SH-SY5Y (cell line): ENCODE data around the gene SLC10A7.

ENCODE experiments used
- GATA2 ChIP-seq: IDR thresholded peaks from 2 replicates; pipeline ENCODE4 v1.6.1; 2011; ENCODE audit warnings: mild to moderate bottlenecking, low read depth, low read length
- GATA3 ChIP-seq: IDR thresholded peaks from 2 replicates; pipeline ENCODE4 v1.6.1; 2011; ENCODE audit warnings: low read depth, mild to moderate bottlenecking, low read length, moderate library complexity

Gene SLC10A7

DNA sequence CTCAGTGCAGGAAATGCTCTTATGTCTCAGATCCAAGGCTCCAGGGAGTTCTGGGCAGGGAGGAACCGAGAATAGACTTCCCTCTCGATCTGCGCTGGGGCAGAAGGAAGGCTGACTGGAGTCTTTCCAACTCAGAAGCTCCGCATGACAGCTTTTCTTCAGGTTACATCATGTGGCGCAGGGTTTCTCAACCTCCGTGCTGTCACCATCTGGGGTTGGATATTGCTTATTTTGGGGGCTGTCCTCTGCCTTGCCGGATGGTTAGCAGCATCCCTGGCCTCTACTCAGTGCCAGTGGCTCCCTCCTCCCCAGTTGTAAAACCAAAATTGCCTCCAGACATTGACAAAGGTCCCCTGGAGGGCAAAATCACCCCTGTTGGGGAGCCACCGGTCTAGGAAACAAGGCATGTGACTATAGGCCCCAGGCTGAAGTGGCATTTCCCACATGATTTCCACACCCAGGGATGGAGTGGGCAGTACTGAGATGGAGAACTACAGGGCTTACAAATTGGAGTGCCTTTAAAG lies 286.0 kb downstream of the SLC10A7 start:
- no peak for TF ChIP-seq GATA3
- no peak for TF ChIP-seq GATA2

DNA sequence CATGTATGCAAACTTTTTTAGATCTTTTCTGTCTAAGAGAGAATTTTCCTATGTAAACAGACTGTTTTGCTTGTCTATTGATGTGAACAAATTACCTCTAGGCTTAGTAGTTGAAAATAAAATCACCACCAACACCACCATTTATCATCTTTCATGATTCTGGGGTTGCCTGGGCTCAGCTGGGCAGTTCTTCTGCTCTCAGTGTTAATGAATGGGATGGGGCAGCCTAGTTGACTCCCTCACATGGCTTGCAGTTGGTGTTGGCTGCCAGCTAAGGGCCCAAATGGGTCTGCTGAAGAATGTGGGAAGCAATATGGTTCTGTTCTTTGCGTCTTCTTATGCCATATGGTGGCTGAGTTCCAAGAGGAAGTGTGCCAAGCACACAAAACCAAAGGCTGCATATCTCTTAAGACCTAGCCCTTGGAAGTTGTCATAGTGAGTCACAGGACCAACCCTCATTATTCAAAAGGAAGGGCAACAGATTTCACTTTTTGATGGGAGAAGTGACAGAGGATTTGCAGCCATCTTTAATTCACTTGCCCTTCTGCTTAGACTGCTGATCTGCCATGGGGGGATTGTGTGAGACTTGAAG lies 289.5 kb downstream of the SLC10A7 start:
- no peak for TF ChIP-seq GATA3
- TF ChIP-seq GATA2: no peak

DNA sequence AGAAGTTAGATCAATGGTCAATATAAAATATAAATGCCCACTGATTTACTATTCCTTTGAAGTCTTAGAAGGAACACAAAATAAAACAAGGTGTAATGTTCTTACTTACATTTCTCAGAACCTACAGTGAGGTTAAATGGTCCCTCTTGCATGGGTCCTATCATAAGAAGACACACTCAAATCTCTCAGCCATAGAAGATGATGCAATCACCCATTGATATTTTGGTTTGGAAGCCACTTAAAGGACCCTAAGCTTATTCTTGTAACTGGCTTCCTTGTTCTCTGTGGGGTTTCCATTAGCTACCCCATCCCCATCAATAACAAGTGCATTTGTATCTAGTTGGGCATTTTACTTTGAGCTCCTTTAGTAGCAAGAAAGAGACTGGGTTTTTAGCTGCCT lies 292.3 kb downstream of the SLC10A7 start:
- TF ChIP-seq GATA2 (no peak), GATA3 (no peak)

DNA sequence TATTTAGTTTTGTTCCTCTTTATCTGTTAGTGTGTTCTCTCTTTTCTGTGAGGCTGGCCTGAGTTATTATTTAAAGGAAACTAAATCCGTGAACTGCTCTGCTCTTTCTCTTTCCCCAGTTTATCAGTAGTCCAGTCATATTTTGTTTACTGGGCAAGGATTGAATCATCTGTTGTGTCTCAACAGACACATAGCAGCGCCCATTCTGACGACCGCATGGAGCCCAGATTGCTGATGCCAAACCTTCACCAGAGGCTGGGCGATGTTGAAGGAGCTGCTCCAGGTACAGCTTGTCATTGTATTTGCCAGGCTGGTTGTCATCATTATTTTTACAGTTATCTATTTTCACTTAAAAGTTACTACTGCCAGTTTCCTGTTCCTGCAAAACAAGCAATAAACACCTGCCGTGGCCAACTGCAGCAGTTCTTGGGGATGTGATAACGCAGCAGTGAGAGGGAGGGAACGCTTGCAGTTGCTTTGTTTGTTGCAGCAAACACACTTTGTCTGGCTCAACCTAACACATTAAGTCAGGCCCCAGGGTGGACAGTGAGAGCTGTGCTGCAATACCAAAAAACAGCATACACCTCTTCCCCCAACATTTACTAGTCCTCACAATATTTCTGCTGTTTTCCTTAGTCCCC lies 297.3 kb downstream of the SLC10A7 start:
- TF ChIP-seq GATA3: no peak
- TF ChIP-seq GATA2: no peak

GRCh38 chr4:146222313-146222712 lies 299.4 kb downstream of the SLC10A7 start:
- no peak for TF ChIP-seq GATA3
- TF ChIP-seq GATA2: no peak

DNA sequence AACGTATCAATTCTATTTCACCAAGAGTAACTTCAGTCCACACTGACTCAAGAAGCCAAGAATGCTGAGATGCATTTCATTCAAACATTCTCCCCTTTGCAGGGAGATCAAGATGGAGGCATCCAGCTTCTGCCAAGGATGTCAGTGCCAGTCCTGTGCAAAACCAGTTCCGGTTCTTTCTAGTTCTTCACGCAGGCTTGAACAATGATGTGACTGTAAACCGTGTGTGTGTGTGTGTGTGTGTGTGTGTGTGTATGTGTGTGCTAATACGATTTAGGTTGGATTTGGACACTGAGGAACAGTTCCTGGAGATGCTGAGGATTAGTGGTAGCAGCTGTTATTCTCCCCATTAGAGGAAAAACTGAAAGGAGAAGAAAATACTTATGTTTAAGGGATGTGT lies 307.5 kb downstream of the SLC10A7 start, which contains the start of gene REELD1:
Gene REELD1 (plus strand): TSS at position 301 of the 400 bp plus-strand sequence. CDS start 2,415 bp downstream, outside the sequence.
- TF ChIP-seq GATA2: no peak
- TF ChIP-seq GATA3: no peak

DNA sequence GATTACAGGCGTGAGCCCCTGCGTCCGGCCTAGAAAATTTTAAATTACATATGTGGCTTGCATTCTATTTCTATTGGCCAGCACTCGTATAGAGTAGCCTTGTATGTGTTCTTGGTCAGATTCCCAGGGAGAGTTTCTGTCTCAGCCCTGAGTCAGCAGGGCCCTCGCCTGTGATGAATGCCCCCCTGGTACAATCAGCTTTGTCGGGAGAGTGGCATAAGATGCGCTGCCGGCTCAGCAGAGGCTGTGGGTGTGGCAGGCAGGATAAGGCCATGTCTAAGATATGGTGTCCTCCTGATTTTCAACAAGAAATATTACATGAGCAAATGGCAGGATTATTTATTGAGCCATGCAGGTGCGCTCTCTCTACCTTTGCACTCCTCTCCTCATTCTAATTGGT lies 309.0 kb downstream of the SLC10A7 start:
- TF ChIP-seq GATA3 (no peak), GATA2 (no peak)

DNA sequence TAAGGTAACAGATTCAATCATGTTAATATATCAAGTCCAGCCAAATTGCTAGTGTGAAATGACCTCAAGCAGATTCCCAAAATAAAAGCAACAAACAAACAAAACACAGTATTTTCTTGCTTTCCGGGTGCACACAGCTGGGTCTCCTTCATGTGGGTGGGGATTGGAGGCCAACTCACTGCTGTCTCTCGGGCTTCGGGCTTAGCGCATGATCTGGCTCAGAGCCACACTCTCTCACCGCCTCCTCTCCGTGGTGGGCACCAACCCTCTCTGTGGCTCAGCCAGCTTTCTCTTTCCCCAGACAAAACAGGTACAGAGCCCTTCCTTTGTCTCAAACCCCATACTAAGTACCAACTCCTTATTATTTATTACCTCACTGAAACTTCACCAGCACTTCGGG lies 310.3 kb downstream of the SLC10A7 start:
- TF ChIP-seq GATA2 (no peak), GATA3 (no peak)

- TF ChIP-seq GATA2 (no peak), GATA3 (no peak)
Observed at GRCh38 chr4:146210890-146211289, 310.9 kb downstream of the SLC10A7 start.

DNA sequence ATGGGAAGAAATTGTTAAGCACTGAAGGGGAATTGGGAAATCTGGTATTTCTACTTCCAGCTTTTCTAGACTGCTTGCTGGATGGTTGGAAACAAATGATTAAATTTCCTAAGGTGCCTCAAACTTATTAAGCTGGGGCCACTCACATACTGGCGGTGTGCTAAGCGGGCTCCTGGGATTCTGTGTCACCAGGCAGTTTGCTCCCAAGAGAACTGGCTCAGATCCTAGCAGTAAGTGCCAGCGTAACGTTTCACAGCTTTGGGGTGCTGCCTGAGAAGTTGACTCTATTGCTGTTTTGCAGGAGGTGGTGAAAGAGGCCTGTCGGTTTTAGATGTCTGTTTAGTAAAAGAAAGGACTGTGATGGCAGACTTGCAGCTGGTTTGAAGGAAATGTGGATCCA lies 314.3 kb downstream of the SLC10A7 start:
- no peak for TF ChIP-seq GATA2
- TF ChIP-seq GATA3: no peak
